AG04450 (cell line): ENCODE data around the gene MYO1C. TPM values are rescaled to one million over a fixed set of nuclear protein-coding genes. Genes with fewer than 3 reads are reported as not detected.
"Not testable (repeated sequence)": the region's sequence is repeated elsewhere in the genome, so short reads cannot be mapped to it uniquely, and the experiment has no call there.

Experiments
- CTCF ChIA-PET: fragments of 300-600, 350-600 bp; formaldehyde crosslinking; extraction: SDS; loops from one replicate; lab custom pipeline; 2022; ENCODE audit warnings: antibody characterized with exemption, inconsistent platforms; lab: Charles Lee
- POLR2A ChIA-PET: fragments of 350-600 bp; formaldehyde crosslinking; extraction: SDS; loops from one replicate; lab custom pipeline; 2021; ENCODE audit warnings: antibody characterized with exemption, inconsistent platforms; lab: Yijun Ruan, JAX
- DNase-seq: peaks from one replicate; pipeline ENCODE4 v3.0.0-alpha.2; 2011; ENCODE audit warnings: low read depth, low spot score
- H3K27ac ChIP-seq: one replicate; pipeline ENCODE4 v1.5.1; 2012; ENCODE audit warnings: low read depth, low read length, control low read depth
- H3K27me3 ChIP-seq: one replicate; pipeline ENCODE4 v1.6.0; 2012; ENCODE audit warnings: low read length; ENCODE audit not compliant: control insufficient read depth, insufficient read depth
- H3K4me3 ChIP-seq: 2 replicates; pipeline ENCODE4 v1.5.1; 2011; ENCODE audit warnings: mild to moderate bottlenecking, low read depth, low read length, control low read depth
- H3K9me3 ChIP-seq: 2 replicates; pipeline ENCODE4 v1.5.1; 2012; ENCODE audit warnings: low read length; ENCODE audit not compliant: control insufficient read depth, insufficient read depth
- CTCF ChIP-seq: IDR thresholded peaks from 2 replicates; pipeline ENCODE4 v1.5.1; 2011; ENCODE audit warnings: low read depth, low read length, control low read depth, inconsistent platforms
- polyA plus RNA-seq: library from polyadenylated mRNA; depleted of rRNA; stranded (reverse); fragments of >200 nt; gene quantifications from 2 replicates; pipeline ENCODE4 v1.2.3, GENCODE V29; 2011

The MYO1C gene
- polyA plus RNA-seq, 1 experiment, result 147 TPM

- ChIA-PET CTCF (interaction anchor here (1.1 kb wide), 1 partner anchor 90 kb away, joined by 3 read pairs; no protein-coding TSS in a partner anchor), POLR2A (interaction anchor here (0.7 to 1.2 kb wide), 2 partner anchors 27 to 90 kb away, joined by 3 to 5 read pairs; no protein-coding TSS in a partner anchor)
- peak overlapping the region; percentile 93 for H3K4me3 ChIP-seq
- no peak for DNase-seq
- no peaks in the 10 kb centered on the region for H3K27me3 ChIP-seq
- peak overlapping the region; percentile 83 for H3K27ac ChIP-seq
- TF ChIP-seq CTCF, result peak; percentile 70
- H3K9me3 ChIP-seq, result no peaks in the 10 kb centered on the region; the same call in 1 of the 2 replicates
Measured at GRCh38 chr17:1455291-1455796, 37.1 kb downstream of the MYO1C start.

- CTCF ChIA-PET, result interaction anchor here (1.3 kb wide), 1 partner anchor 89 kb away, joined by 9 read pairs; no protein-coding TSS in a partner anchor
- TF ChIP-seq CTCF, result no peak
- no peak for DNase-seq
- Histone ChIP-seq H3K4me3 (peak overlapping the region; percentile 93), H3K9me3 (no peaks in the 10 kb centered on the region; the same call in 1 of the 2 replicates), H3K27me3 (no peaks in the 10 kb centered on the region), H3K27ac (no peak overlapping the region)
- POLR2A ChIA-PET, result no interaction called here
Measured at GRCh38 chr17:1454541-1454940, 37.9 kb downstream of the MYO1C start.

- POLR2A ChIA-PET, result interaction anchor here (0.6 kb wide), 1 partner anchor 47 kb away, joined by 6 read pairs; no protein-coding TSS in a partner anchor
Measured at GRCh38 chr17:1453694-1454093, 38.8 kb downstream of the MYO1C start.

GRCh38 chr17:1452836-1453235, 39.6 kb downstream of the MYO1C start:
- POLR2A ChIA-PET, result no interaction called here
- H3K27ac ChIP-seq, result no peak overlapping the region
- no peak for DNase-seq

More at GRCh38 chr17:1453694-1454093, 38.8 kb downstream of the MYO1C start:
- not testable (repeated sequence) for H3K27me3 ChIP-seq, H3K4me3 ChIP-seq, DNase-seq, H3K9me3 ChIP-seq, H3K27ac ChIP-seq
- CTCF ChIA-PET, result interaction anchor here (1.3 kb wide), 1 partner anchor 88 kb away, joined by 9 read pairs; no protein-coding TSS in a partner anchor

GRCh38 chr17:1450261-1450660, 42.2 kb downstream of the MYO1C start:
- DNase-seq, POLR2A ChIA-PET, H3K27ac ChIP-seq, H3K4me3 ChIP-seq, H3K9me3 ChIP-seq, H3K27me3 ChIP-seq: not testable (repeated sequence)
- CTCF ChIA-PET, result interaction anchor here (1.8 kb wide), 1 partner anchor 85 kb away, joined by 4 read pairs; no protein-coding TSS in a partner anchor

More at GRCh38 chr17:1452836-1453235, 39.6 kb downstream of the MYO1C start:
- Histone ChIP-seq H3K4me3 (no peak overlapping the region), H3K27me3 (no peaks in the 10 kb centered on the region), H3K9me3 (no peaks in the 10 kb centered on the region; the same call in 1 of the 2 replicates)
- CTCF ChIA-PET, result no interaction called here
- no peak for TF ChIP-seq CTCF

- Histone ChIP-seq H3K27ac (no peak overlapping the region), H3K9me3 (no peaks in the 10 kb centered on the region), H3K27me3 (no peaks in the 10 kb centered on the region), H3K4me3 (no peak overlapping the region)
- TF ChIP-seq CTCF, result no peak
- POLR2A ChIA-PET, result no interaction called here
- CTCF ChIA-PET, result interaction anchor here (1.8 kb wide), 1 partner anchor 85 kb away, joined by 4 read pairs; no protein-coding TSS in a partner anchor
- no peak for DNase-seq
Measured at GRCh38 chr17:1449412-1449967, 43.0 kb downstream of the MYO1C start.
